HCT116 (cell line): ENCODE data around the gene SELENOK. TPM values are rescaled to one million over a fixed set of nuclear protein-coding genes. Genes with fewer than 3 reads are reported as not detected.

Experiments
- ATAC-seq: fragments of 200-7000 bp; cut with Tn5 transposase; 2 replicates; pipeline ENCODE4 v1.9.1; 2020; ENCODE audit warnings: mild to moderate bottlenecking, moderate library complexity
- BruUV-seq: library from RNA; stranded (reverse); fragments of 400-500 nt; replicated peaks from 2 replicates; lab custom pipeline; 2021; lab: Mats Ljungman, UMichigan
- CTCF ChIA-PET: fragments of 300-600 bp; sonication (Branson Sonifier 250); formaldehyde crosslinking; loops from one replicate; lab custom pipeline; 2021; ENCODE audit warnings: antibody characterized with exemption; lab: Charles Lee
- POLR2A ChIA-PET: fragments of 300-600, 350-600 bp; sonication (Branson Sonifier 250); formaldehyde crosslinking; loops from one replicate; lab custom pipeline; 2021; ENCODE audit warnings: antibody characterized with exemption; lab: Charles Lee
- RAD21 ChIA-PET, 2 experiments: fragments of 300-600 bp; sonication (Branson Sonifier 250); formaldehyde crosslinking; loops; one replicate each; lab custom pipeline; 2023; ENCODE audit warnings: low total read pairs in 2 of 2; ENCODE audit not compliant: uncharacterized antibody in 2 of 2, unreplicated experiment in 2 of 2, low non-redundant PET in 1 of 2; lab: Charles Lee
- DNase-seq: peaks from one replicate; pipeline ENCODE4 v3.0.0-alpha.2; 2010; ENCODE audit warnings: low read depth, low spot score
- H2AFZ ChIP-seq: fragments of 200-600 bp; shearing (Covaris generic), sonication (generic); 2 replicates; pipeline ENCODE4 v1.6.1; 2017; ENCODE audit warnings: low read depth, mixed run types, mixed read lengths, antibody characterized with exemption, low read length; ENCODE audit not compliant: poor library complexity, severe bottlenecking
- H3K27ac ChIP-seq: 2 replicates; pipeline ENCODE4 v1.5.1; 2012; ENCODE audit warnings: low read depth, low read length
- H3K27me3 ChIP-seq: fragments of 200-600 bp; sonication (generic); 2 replicates; pipeline ENCODE4 v1.6.1; 2016; ENCODE audit warnings: mixed run types, low read length, mixed read lengths; ENCODE audit not compliant: insufficient read depth
- H3K36me3 ChIP-seq, 2 experiments: fragments of 200-500 bp in 1 of 2; fragments of 200-600 bp in 1 of 2; sonication (Bioruptor generic) in 1 of 2; sonication (generic) in 1 of 2; 2 replicates each; pipeline versions ENCODE4 v1.5.1 to v1.6.1; 2014 to 2016; ENCODE audit warnings: low read length in 2 of 2, inconsistent platforms in 1 of 2, mixed read lengths in 1 of 2, mixed run types in 1 of 2; ENCODE audit not compliant: insufficient read depth in 2 of 2, control insufficient read depth in 1 of 2
- H3K4me1 ChIP-seq, 2 experiments: fragments of 200-600 bp in 1 of 2; sonication (generic) in 1 of 2; 2 replicates each; pipeline versions ENCODE4 v1.5.1 to v1.6.1; 2012 to 2017; ENCODE audit warnings: low read length in 2 of 2, inconsistent platforms in 1 of 2, mild to moderate bottlenecking in 1 of 2, mixed read lengths in 1 of 2, mixed run types in 1 of 2, moderate library complexity in 1 of 2; ENCODE audit not compliant: insufficient read depth in 2 of 2, control insufficient read depth in 1 of 2
- H3K4me2 ChIP-seq: fragments of 200-600 bp; sonication (generic); 2 replicates; pipeline ENCODE4 v1.6.1; 2017; ENCODE audit warnings: mixed run types, low read length, mixed read lengths
- H3K4me3 ChIP-seq, 2 experiments: fragments of 200-600 bp in 1 of 2; sonication (generic) in 1 of 2; replicated peaks in 1 of 2; 2 replicates each; pipeline ENCODE4 v1.5.1; 2011 to 2016; ENCODE audit warnings: low read length in 2 of 2, control low read depth in 1 of 2, low read depth in 1 of 2, mild to moderate bottlenecking in 1 of 2, mixed read lengths in 1 of 2, mixed run types in 1 of 2
- H3K79me2 ChIP-seq: fragments of 200-600 bp; sonication (generic); 2 replicates; pipeline ENCODE4 v1.6.1; 2017; ENCODE audit warnings: mild to moderate bottlenecking, mixed run types, low read length, moderate library complexity, mixed read lengths; ENCODE audit not compliant: insufficient read depth
- H3K9ac ChIP-seq: fragments of 200-600 bp; sonication (generic); 2 replicates; pipeline ENCODE4 v1.6.1; 2016; ENCODE audit warnings: low read length, mixed read lengths
- H3K9me2 ChIP-seq: fragments of 200-600 bp; sonication (generic), shearing (Covaris generic); 2 replicates; pipeline ENCODE4 v1.6.1; 2017; ENCODE audit warnings: mixed run types, mild to moderate bottlenecking, moderate library complexity; ENCODE audit not compliant: insufficient read depth
- H3K9me3 ChIP-seq, 2 experiments: fragments of 200-500 bp in 1 of 2; fragments of 200-600 bp in 1 of 2; sonication (Bioruptor generic) in 1 of 2; sonication (generic) in 1 of 2; 2 replicates each; pipeline ENCODE4 v1.6.1; 2014 to 2017; ENCODE audit warnings: low read length in 2 of 2, mixed read lengths in 2 of 2, inconsistent platforms in 1 of 2, low read depth in 1 of 2, mild to moderate bottlenecking in 1 of 2, mixed run types in 1 of 2, moderate library complexity in 1 of 2; ENCODE audit not compliant: control insufficient read depth in 1 of 2, insufficient read depth in 1 of 2
- H4K20me1 ChIP-seq: fragments of 200-600 bp; sonication (generic), shearing (Covaris generic); 2 replicates; pipeline ENCODE4 v1.6.1; 2017; ENCODE audit warnings: mixed run types, mild to moderate bottlenecking, moderate library complexity; ENCODE audit not compliant: insufficient read depth
- CBX3 ChIP-seq: IDR thresholded peaks from 2 replicates; pipeline ENCODE4 v1.6.1; 2012; ENCODE audit warnings: low read depth
- CTCF ChIP-seq, 3 experiments: fragments of 200-600 bp in 1 of 3; sonication (generic) in 1 of 3; IDR thresholded peaks in 2 of 3; conservative IDR thresholded peaks in 1 of 3; 2 replicates each; pipeline ENCODE4 v1.5.1; 2012 to 2017; ENCODE audit warnings: low read depth in 2 of 3, low read length in 2 of 3, antibody characterized with exemption in 1 of 3, borderline replicate concordance in 1 of 3, control low read depth in 1 of 3, mild to moderate bottlenecking in 1 of 3, mixed read lengths in 1 of 3, mixed run types in 1 of 3, moderate library complexity in 1 of 3; ENCODE audit not compliant: insufficient read depth in 1 of 3
- EGR1 ChIP-seq: IDR thresholded peaks from 2 replicates; pipeline ENCODE4 v1.6.1; 2012; ENCODE audit warnings: low read depth
- ELF1 ChIP-seq: IDR thresholded peaks from 2 replicates; pipeline ENCODE4 v1.6.1; 2012; ENCODE audit warnings: low read depth, borderline replicate concordance
- EZH2phosphoT487 ChIP-seq: fragments of 200-600 bp; IDR thresholded peaks from 2 replicates; pipeline ENCODE4 v1.6.1; 2018; ENCODE audit warnings: antibody characterized with exemption, borderline replicate concordance
- FOSL1 ChIP-seq: IDR thresholded peaks from 2 replicates; pipeline ENCODE4 v1.6.1; 2012; ENCODE audit warnings: low read depth
- JUND ChIP-seq: IDR thresholded peaks from 2 replicates; pipeline ENCODE4 v1.6.1; 2012
- MAX ChIP-seq: IDR thresholded peaks from 2 replicates; pipeline ENCODE4 v1.6.1; 2012
- POLR2A ChIP-seq: IDR thresholded peaks from 2 replicates; pipeline ENCODE4 v1.7.0; 2011; ENCODE audit warnings: borderline replicate concordance; ENCODE audit not compliant: insufficient read depth, insufficient read length; ENCODE audit errors: extremely low read depth
- POLR2AphosphoS5 ChIP-seq: IDR thresholded peaks from 2 replicates; pipeline ENCODE4 v1.6.1; 2011; ENCODE audit warnings: mild to moderate bottlenecking, low read depth, low read length, moderate library complexity
- RAD21 ChIP-seq: IDR thresholded peaks from 2 replicates; pipeline ENCODE4 v1.6.1; 2012; ENCODE audit warnings: low read depth, mild to moderate bottlenecking
- SIN3A ChIP-seq: IDR thresholded peaks from 2 replicates; pipeline ENCODE4 v1.6.1; 2012; ENCODE audit warnings: low read depth
- SP1 ChIP-seq: IDR thresholded peaks from 2 replicates; pipeline ENCODE4 v1.6.1; 2012; ENCODE audit warnings: low read depth
- SRF ChIP-seq: IDR thresholded peaks from 2 replicates; pipeline ENCODE4 v1.6.1; 2012; ENCODE audit warnings: low read depth
- TCF7L2 ChIP-seq: IDR thresholded peaks from 2 replicates; pipeline ENCODE4 v1.7.0; 2011; ENCODE audit warnings: borderline replicate concordance, inconsistent platforms; ENCODE audit not compliant: insufficient read depth, insufficient read length; ENCODE audit errors: extremely low read depth
- ZFX ChIP-seq: fragments of 450-650 bp; IDR thresholded peaks from 2 replicates; pipeline ENCODE4 v1.6.1; 2017
- intact Hi-C: fragments of 100-400 bp; cut with micrococcal nuclease; formaldehyde crosslinking; loops from 2 replicates; pipeline ENCODE4 v1.10.0; 2022
- total RNA-seq: library from RNA; stranded (reverse); gene quantifications from one replicate; pipeline ENCODE4 v1.2.1, GENCODE V29; 2021; ENCODE audit not compliant: unreplicated experiment
- TF ChIP-seq, protein P1 (sequence below): IDR thresholded peaks from 2 replicates; pipeline ENCODE4 v1.6.1; 2012

The SELENOK gene
- total RNA-seq, 1 experiment from 2014 or later, result 35.1 TPM

DNA sequence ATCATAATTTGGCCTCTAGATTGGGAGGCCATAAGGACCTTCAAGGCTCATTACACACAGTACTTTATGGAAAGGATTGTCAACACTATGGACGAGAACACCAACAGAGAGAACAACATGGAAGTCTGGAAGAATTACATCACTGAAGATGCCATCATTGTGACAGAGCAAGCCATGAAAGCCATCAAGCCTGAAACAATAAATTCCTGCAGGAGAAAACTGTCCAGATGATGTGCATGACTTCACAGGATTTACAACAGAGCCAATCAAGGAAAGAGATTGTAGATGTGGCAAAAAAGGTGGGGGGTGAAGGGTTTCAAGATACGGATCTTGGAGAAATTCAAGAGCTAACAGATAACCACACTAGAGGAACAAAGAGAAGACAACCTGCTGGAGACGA is 29.4 kb downstream of the SELENOK start:
- Histone ChIP-seq H3K4me1 (no peaks in the 10 kb centered on the region), H3K79me2 (no peaks in the 10 kb centered on the region), H3K9ac (no peak overlapping the region), H3K27ac (no peak overlapping the region), H3K9me3 (no peaks in the 10 kb centered on the region)
- ATAC-seq, result no peak
- intact Hi-C loops, result no loop called here
- CTCF ChIA-PET, result no interaction called here
- TF ChIP-seq EGR1, result no peak
- no peak for TF ChIP-seq MAX
- no peak for TF ChIP-seq SP1
- no peak for TF ChIP-seq ELF1
- TF ChIP-seq CTCF (IDR thresholded peaks at IDR 0.05 in 2 of 3, conservative IDR thresholded peaks at IDR 0.05 in 1 of 3; ENCODE audit: borderline replicate concordance in 1 of 3, insufficient read depth in 1 of 3, low read depth in 2 of 3, low read length in 2 of 3), result no peak
- TF ChIP-seq JUND, result no peak
- TF ChIP-seq CBX3, result no peak
- no peak for TF ChIP-seq POLR2AphosphoS5
- no peak for TF ChIP-seq ZFX
- TF ChIP-seq FOSL1, result no peak
- TF ChIP-seq, all 23 proteins: peak for 0
- ChIA-PET POLR2A (no interaction called here), RAD21 (no interaction called here)
- no peak overlapping the region for H2AFZ ChIP-seq
- no peak for DNase-seq
- H4K20me1 ChIP-seq, result no peaks in the 10 kb centered on the region
- H3K9me2 ChIP-seq, result no peaks in the 10 kb centered on the region
- no peak overlapping the region for H3K4me2 ChIP-seq
- peaks cover 4 to 13% of the 10 kb centered on the region in 2 experiments; a peak in 3 of 4 replicates for H3K36me3 ChIP-seq
- no peak overlapping the region for H3K4me3 ChIP-seq
- no peaks in the 10 kb centered on the region for H3K27me3 ChIP-seq
- BruUV-seq, result no TSS peak

- H3K4me1 ChIP-seq, result no peaks in the 10 kb centered on the region
- POLR2A ChIA-PET, result no interaction called here
- H3K36me3 ChIP-seq, result peaks cover 4 to 13% of the 10 kb centered on the region in 2 experiments; a peak in 2 of 4 replicates
- H2AFZ ChIP-seq, result no peak overlapping the region
- intact Hi-C loops, result no loop called here
- CTCF ChIA-PET, result no interaction called here
- ATAC-seq (no peak), DNase-seq (no peak)
- no peaks in the 10 kb centered on the region for H3K9me3 ChIP-seq
- H3K9me2 ChIP-seq, result no peaks in the 10 kb centered on the region
- H3K4me3 ChIP-seq, result no peak overlapping the region
- no peak overlapping the region for H3K27ac ChIP-seq
- no peaks in the 10 kb centered on the region for H3K79me2 ChIP-seq
- no peaks in the 10 kb centered on the region for H3K27me3 ChIP-seq
- H3K9ac ChIP-seq, result no peak overlapping the region
- TF ChIP-seq SIN3A (no peak), FOSL1 (no peak), POLR2AphosphoS5 (no peak), RAD21 (no peak), ELF1 (no peak), SP1 (no peak), POLR2A (no peak), MAX (no peak), SRF (no peak), EZH2phosphoT487 (no peak), ZFX (no peak), JUND (no peak), TCF7L2 (no peak), CTCF (IDR thresholded peaks at IDR 0.05 in 2 of 3, conservative IDR thresholded peaks at IDR 0.05 in 1 of 3; ENCODE audit: borderline replicate concordance in 1 of 3, insufficient read depth in 1 of 3, low read depth in 2 of 3, low read length in 2 of 3) (no peak)
- TF ChIP-seq, protein P1, sequence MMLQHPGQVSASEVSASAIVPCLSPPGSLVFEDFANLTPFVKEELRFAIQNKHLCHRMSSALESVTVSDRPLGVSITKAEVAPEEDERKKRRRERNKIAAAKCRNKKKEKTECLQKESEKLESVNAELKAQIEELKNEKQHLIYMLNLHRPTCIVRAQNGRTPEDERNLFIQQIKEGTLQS, result no peak
- no TSS peak for BruUV-seq
- H4K20me1 ChIP-seq, result no peaks in the 10 kb centered on the region
- no peak overlapping the region for H3K4me2 ChIP-seq
- RAD21 ChIA-PET, result no interaction called here
Measured at GRCh38 chr3:53860196-53860595, 31.5 kb downstream of the SELENOK start.
